GM12865 (cell line): ENCODE measurements around the gene C22orf42.

Experiments used
- DNase-seq: peaks from one replicate; pipeline ENCODE4 v3.0.0; 2010; ENCODE audit warnings: low read depth
- H3K4me3 ChIP-seq: 2 replicates; pipeline ENCODE4 v1.5.1; 2011; ENCODE audit warnings: mild to moderate bottlenecking, low read depth, low read length, control low read depth
- CTCF ChIP-seq: IDR thresholded peaks from 2 replicates; pipeline ENCODE4 v1.5.1; 2011; ENCODE audit warnings: low read length, control low read depth, low read depth, inconsistent platforms; ENCODE audit not compliant: insufficient read depth; ENCODE audit errors: missing control alignments

The C22orf42 gene

DNA sequence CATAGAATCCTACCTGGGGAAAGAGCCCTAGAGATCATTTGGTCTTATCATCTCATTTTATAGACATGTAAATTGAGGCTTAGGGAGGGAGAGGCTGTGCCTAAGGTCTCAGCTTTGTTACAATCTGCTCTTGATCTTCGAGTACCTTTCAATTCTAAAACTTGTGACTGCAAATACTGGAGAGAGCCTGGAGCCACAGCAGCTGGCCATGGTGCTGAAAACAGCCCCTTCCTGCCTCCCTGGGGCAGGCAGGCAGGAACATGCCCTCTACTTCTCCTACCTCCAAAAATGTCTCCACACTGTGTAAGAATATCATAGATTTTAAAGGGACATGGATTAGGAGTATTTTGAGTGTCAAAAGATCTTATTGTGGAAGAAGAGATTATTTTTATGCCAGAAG, 52.2 kb downstream of the C22orf42 start:
- H3K4me3 ChIP-seq = no peak overlapping the region
- peak; percentile 10 for DNase-seq
- no peak for TF ChIP-seq CTCF

DNA sequence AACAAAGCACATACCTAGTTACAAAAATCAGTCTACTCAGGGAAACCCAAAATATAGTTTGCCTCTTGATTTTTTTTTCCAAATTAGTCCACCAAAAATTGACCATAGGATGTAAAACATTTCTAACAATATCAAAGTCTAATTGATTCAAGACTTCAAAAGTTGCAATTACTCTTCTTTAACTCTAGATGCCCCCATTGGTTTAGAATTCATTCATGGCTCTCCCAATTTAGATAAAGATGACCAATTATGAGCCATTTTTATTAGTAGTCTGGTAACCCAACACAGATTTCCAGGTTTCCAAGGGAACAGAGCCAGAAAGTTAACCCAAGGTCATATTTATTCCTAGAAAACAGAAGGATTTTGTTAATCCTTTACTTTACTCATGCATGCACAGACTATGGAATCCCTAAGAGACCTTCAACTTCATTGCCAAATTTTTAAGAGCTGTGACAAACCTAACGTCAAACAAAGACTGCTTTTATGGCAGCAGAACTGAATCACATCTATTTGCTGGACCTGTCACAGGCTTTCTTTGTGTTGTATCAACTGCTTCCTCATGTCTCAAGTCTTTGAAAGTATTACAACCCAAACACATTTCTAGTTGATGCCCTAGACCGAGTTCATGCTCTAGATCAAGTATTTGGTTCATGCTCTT, 55.3 kb downstream of the C22orf42 start:
- DNase-seq = no peak
- no peak overlapping the region for H3K4me3 ChIP-seq
- TF ChIP-seq CTCF = peak; percentile 17

DNA sequence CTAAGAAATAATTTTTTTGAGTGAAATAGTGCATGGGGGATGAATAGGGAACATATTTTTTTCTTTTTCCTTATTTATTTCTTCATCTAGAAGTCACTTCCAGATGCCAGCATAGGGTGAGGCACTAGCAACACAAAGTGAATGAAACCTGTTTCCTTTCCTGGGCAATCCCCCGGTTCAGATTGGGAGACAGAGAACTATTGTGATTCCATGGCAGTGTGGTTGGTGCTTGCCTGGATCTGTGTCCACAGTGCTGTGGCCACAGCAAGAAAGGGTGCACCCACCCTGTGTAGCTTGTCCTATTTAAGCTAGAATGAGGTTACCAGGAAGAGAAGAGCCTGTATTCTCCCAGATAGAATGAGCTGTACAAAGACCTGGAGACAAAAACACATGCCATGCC, 58.4 kb downstream of the C22orf42 start:
- DNase-seq = no peak
- no peak for TF ChIP-seq CTCF
- no peak overlapping the region for H3K4me3 ChIP-seq
